WTC11 (cell line): ENCODE results near the gene PLEKHN1. TPM values are rescaled to one million over a fixed set of nuclear protein-coding genes. Genes with fewer than 3 reads are reported as not detected.

ENCODE experiments used
- ATAC-seq: fragments of 200-7000 bp; cut with Tn5 transposase; 2 replicates; pipeline ENCODE4 v1.10.0; 2021; ENCODE audit warnings: mild to moderate bottlenecking, moderate library complexity
- CTCF ChIA-PET: fragments of 300-600 bp; sonication (Branson Sonifier 250); formaldehyde crosslinking; loops from one replicate; lab custom pipeline; 2021; ENCODE audit warnings: antibody characterized with exemption; lab: Charles Lee
- POLR2A ChIA-PET: fragments of 350-600 bp; sonication (Branson Sonifier 250); formaldehyde crosslinking; loops from one replicate; lab custom pipeline; 2021; ENCODE audit warnings: antibody characterized with exemption; lab: Charles Lee
- DNase-seq: peaks from one replicate; pipeline ENCODE4 v3.0.0; 2021; ENCODE audit warnings: low spot score
- H3K27ac Mint-ChIP-seq: 2 replicates; pipeline ENCODE4 v1.8.0; 2021; ENCODE audit warnings: mixed read lengths
- H3K27me3 Mint-ChIP-seq: 2 replicates; pipeline ENCODE4 v1.8.0; 2021; ENCODE audit warnings: low read depth, mild to moderate bottlenecking, moderate library complexity, mixed read lengths
- H3K36me3 Mint-ChIP-seq: 2 replicates; pipeline ENCODE4 v1.8.0; 2021; ENCODE audit warnings: mixed read lengths
- H3K4me1 Mint-ChIP-seq: 2 replicates; pipeline ENCODE4 v1.8.0; 2022; ENCODE audit warnings: mixed read lengths
- H3K4me3 Mint-ChIP-seq: 2 replicates; pipeline ENCODE4 v1.8.0; 2021; ENCODE audit warnings: mild to moderate bottlenecking, moderate library complexity, mixed read lengths
- H3K9me3 Mint-ChIP-seq: 2 replicates; pipeline ENCODE4 v1.8.0; 2021; ENCODE audit warnings: mixed read lengths
- ATF1 ChIP-seq: sonication (generic); formaldehyde crosslinking; IDR thresholded peaks from 2 replicates; pipeline ENCODE4 v1.8.1; 2023; ENCODE audit warnings: mild to moderate bottlenecking, moderate library complexity, missing genetic modification reagents
- CBFB ChIP-seq: sonication (generic); formaldehyde crosslinking; IDR thresholded peaks from 2 replicates; pipeline ENCODE4 v1.8.1; 2022; ENCODE audit warnings: mild to moderate bottlenecking, low read depth, missing genetic modification reagents
- EMX1 ChIP-seq: fragments of 250-450 bp; sonication (Bioruptor Pico); IDR thresholded peaks from 2 replicates; pipeline ENCODE4 v1.8.0; 2021; ENCODE audit warnings: mild to moderate bottlenecking
- ESRRA ChIP-seq: sonication (generic); formaldehyde crosslinking; IDR thresholded peaks from 2 replicates; pipeline ENCODE4 v1.8.1; 2022; ENCODE audit warnings: mild to moderate bottlenecking, missing genetic modification reagents, borderline replicate concordance
- FOXJ3 ChIP-seq: sonication (generic); formaldehyde crosslinking; IDR thresholded peaks from 2 replicates; pipeline ENCODE4 v1.9.0; 2021; ENCODE audit warnings: missing genetic modification reagents, mild to moderate bottlenecking, borderline replicate concordance
- FOXK1 ChIP-seq: sonication (generic); formaldehyde crosslinking; IDR thresholded peaks from 2 replicates; pipeline ENCODE4 v1.8.0; 2022; ENCODE audit warnings: mild to moderate bottlenecking, moderate library complexity, missing genetic modification reagents
- GRHL2 ChIP-seq: fragments of 250-450 bp; sonication (Bioruptor Pico); IDR thresholded peaks from 2 replicates; pipeline ENCODE4 v1.8.0; 2022; ENCODE audit warnings: mild to moderate bottlenecking, moderate library complexity; ENCODE audit not compliant: insufficient replicate concordance, severe bottlenecking
- GTF2I ChIP-seq: fragments of 250-450 bp; sonication (Bioruptor Pico); conservative IDR thresholded peaks from 2 replicates; pipeline ENCODE4 v1.4.0; 2021; ENCODE audit warnings: mild to moderate bottlenecking
- JAZF1 ChIP-seq: fragments of 250-450 bp; sonication (Bioruptor Pico); IDR thresholded peaks from 2 replicates; pipeline ENCODE4 v1.9.0; 2021; ENCODE audit warnings: moderate library complexity, mild to moderate bottlenecking, inconsistent platforms
- NR2C2 ChIP-seq: sonication (generic); formaldehyde crosslinking; IDR thresholded peaks from 2 replicates; pipeline ENCODE4 v1.8.0; 2022; ENCODE audit warnings: mild to moderate bottlenecking, missing genetic modification reagents
- PRRX2 ChIP-seq: fragments of 250-450 bp; sonication (Bioruptor Pico); IDR thresholded peaks from 2 replicates; pipeline ENCODE4 v1.8.0; 2021; ENCODE audit warnings: mild to moderate bottlenecking
- RELA ChIP-seq: sonication (generic); formaldehyde crosslinking; IDR thresholded peaks from 2 replicates; pipeline ENCODE4 v1.8.1; 2022; ENCODE audit warnings: missing genetic modification reagents, mild to moderate bottlenecking, borderline replicate concordance
- RORB ChIP-seq: fragments of 250-450 bp; sonication (Bioruptor Pico); IDR thresholded peaks from 2 replicates; pipeline ENCODE4 v1.9.0; 2021; ENCODE audit warnings: mild to moderate bottlenecking
- TEAD1 ChIP-seq: sonication (generic); formaldehyde crosslinking; IDR thresholded peaks from 2 replicates; pipeline ENCODE4 v1.8.0; 2022; ENCODE audit warnings: mild to moderate bottlenecking, missing genetic modification reagents
- TP53 ChIP-seq: sonication (generic); formaldehyde crosslinking; IDR thresholded peaks from 2 replicates; pipeline ENCODE4 v1.8.1; 2023; ENCODE audit warnings: mild to moderate bottlenecking, missing genetic modification reagents
- ZNF263 ChIP-seq: sonication (generic); formaldehyde crosslinking; IDR thresholded peaks from 2 replicates; pipeline ENCODE4 v1.8.1; 2022; ENCODE audit warnings: low read depth, mild to moderate bottlenecking, moderate library complexity, missing genetic modification reagents
- total RNA-seq: library from RNA; stranded (reverse); gene quantifications from 3 replicates; pipeline ENCODE4 v1.2.3, GENCODE V29; 2021
- TF ChIP-seq, protein P1 (sequence below): sonication (generic); formaldehyde crosslinking; IDR thresholded peaks from 2 replicates; pipeline ENCODE4 v1.8.1; 2023; ENCODE audit warnings: mild to moderate bottlenecking, missing genetic modification reagents, borderline replicate concordance
- TF ChIP-seq, protein P2 (sequence below): sonication (generic); formaldehyde crosslinking; IDR thresholded peaks from 2 replicates; pipeline ENCODE4 v1.8.1; 2022; ENCODE audit warnings: mild to moderate bottlenecking, moderate library complexity, missing genetic modification reagents
- TF ChIP-seq, protein P3 (sequence below): fragments of 250-450 bp; sonication (Bioruptor Pico); IDR thresholded peaks from 2 replicates; pipeline ENCODE4 v1.9.0; 2021; ENCODE audit warnings: moderate library complexity, mild to moderate bottlenecking, inconsistent platforms, borderline replicate concordance
- TF ChIP-seq, protein P4 (sequence below): sonication (generic); formaldehyde crosslinking; IDR thresholded peaks from 2 replicates; pipeline ENCODE4 v1.8.1; 2023; ENCODE audit warnings: mild to moderate bottlenecking, missing genetic modification reagents

The PLEKHN1 gene
- total RNA-seq, 1 experiment from 2014 or later, result 3.4 TPM

DNA sequence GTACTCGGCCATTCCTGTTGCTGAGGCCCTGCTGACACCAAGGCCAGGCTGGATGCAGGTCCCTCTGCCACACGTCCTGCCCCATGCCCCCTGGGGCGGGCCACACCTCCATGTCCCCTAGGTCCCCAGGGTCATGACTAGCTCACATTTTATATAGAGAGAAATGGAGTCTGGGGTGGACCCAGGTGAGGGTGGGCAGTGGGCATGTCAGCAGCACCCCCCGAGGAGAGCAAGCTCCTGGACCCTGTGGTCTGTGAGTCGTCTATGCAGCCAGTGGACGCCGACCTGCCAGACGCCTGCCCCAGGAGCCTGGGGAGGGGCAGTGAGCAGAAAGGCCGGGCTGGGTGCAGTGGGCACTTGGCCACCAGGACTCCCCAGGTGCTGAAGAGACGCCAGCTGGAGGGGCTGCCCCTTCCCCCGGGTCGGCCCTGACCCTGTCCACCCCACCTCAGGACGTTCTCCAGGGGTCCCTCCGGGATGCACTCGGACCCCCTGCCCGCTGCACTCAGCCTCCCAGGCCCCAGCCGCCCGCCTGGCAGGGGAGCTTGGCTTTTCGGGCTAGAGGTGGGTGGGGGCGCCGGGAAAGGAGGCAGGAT is 26.7 kb upstream of the PLEKHN1 start:
- POLR2A ChIA-PET, result interaction anchor here (1.1 kb wide), 1 partner anchor 34 kb away, joined by 3 read pairs; no protein-coding TSS in a partner anchor
- Mint-ChIP-seq H3K9me3 (no peaks in the 10 kb centered on the region), H3K27me3 (peaks cover 72% of the 10 kb centered on the region), H3K4me1 (peaks cover 15% of the 10 kb centered on the region), H3K27ac (no peak overlapping the region), H3K4me3 (peak overlapping the region; percentile 33), H3K36me3 (no peaks in the 10 kb centered on the region)
- no peak for ATAC-seq
- DNase-seq, result no peak
- CTCF ChIA-PET, result interaction anchor here (0.6 to 4.9 kb wide), 12 partner anchors 12 to 339 kb away, joined by 3 to 40 read pairs (median 4); partner anchors contain the start of gene AGRN
- no peak for TF ChIP-seq ZNF263
- TF ChIP-seq TEAD1, result no peak
- TF ChIP-seq, protein P1, sequence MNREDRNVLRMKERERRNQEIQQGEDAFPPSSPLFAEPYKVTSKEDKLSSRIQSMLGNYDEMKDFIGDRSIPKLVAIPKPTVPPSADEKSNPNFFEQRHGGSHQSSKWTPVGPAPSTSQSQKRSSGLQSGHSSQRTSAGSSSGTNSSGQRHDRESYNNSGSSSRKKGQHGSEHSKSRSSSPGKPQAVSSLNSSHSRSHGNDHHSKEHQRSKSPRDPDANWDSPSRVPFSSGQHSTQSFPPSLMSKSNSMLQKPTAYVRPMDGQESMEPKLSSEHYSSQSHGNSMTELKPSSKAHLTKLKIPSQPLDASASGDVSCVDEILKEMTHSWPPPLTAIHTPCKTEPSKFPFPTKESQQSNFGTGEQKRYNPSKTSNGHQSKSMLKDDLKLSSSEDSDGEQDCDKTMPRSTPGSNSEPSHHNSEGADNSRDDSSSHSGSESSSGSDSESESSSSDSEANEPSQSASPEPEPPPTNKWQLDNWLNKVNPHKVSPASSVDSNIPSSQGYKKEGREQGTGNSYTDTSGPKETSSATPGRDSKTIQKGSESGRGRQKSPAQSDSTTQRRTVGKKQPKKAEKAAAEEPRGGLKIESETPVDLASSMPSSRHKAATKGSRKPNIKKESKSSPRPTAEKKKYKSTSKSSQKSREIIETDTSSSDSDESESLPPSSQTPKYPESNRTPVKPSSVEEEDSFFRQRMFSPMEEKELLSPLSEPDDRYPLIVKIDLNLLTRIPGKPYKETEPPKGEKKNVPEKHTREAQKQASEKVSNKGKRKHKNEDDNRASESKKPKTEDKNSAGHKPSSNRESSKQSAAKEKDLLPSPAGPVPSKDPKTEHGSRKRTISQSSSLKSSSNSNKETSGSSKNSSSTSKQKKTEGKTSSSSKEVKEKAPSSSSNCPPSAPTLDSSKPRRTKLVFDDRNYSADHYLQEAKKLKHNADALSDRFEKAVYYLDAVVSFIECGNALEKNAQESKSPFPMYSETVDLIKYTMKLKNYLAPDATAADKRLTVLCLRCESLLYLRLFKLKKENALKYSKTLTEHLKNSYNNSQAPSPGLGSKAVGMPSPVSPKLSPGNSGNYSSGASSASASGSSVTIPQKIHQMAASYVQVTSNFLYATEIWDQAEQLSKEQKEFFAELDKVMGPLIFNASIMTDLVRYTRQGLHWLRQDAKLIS (CRISPR knock-in tag), result no peak
- no peak for TF ChIP-seq RORB
- TF ChIP-seq FOXJ3 (CRISPR knock-in tag), result no peak
- TF ChIP-seq, protein P2, sequence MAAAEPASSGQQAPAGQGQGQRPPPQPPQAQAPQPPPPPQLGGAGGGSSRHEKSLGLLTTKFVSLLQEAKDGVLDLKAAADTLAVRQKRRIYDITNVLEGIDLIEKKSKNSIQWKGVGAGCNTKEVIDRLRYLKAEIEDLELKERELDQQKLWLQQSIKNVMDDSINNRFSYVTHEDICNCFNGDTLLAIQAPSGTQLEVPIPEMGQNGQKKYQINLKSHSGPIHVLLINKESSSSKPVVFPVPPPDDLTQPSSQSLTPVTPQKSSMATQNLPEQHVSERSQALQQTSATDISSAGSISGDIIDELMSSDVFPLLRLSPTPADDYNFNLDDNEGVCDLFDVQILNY (CRISPR knock-in tag), result no peak
- no peak for TF ChIP-seq GRHL2 (CRISPR knock-in tag)
- no peak for TF ChIP-seq ATF1 (CRISPR knock-in tag)
- no peak for TF ChIP-seq RELA (CRISPR knock-in tag)
- TF ChIP-seq GTF2I (CRISPR knock-in tag), result no peak
- TF ChIP-seq TP53 (CRISPR knock-in tag), result no peak
- TF ChIP-seq EMX1, result no peak
- no peak for TF ChIP-seq NR2C2
- TF ChIP-seq, protein P3, sequence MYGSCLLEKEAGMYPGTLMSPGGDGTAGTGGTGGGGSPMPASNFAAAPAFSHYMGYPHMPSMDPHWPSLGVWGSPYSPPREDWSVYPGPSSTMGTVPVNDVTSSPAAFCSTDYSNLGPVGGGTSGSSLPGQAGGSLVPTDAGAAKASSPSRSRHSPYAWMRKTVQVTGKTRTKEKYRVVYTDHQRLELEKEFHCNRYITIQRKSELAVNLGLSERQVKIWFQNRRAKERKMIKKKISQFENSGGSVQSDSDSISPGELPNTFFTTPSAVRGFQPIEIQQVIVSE (CRISPR knock-in tag), result no peak
- no peak for TF ChIP-seq FOXK1 (CRISPR knock-in tag)
- TF ChIP-seq PRRX2 (CRISPR knock-in tag), result no peak
- no peak for TF ChIP-seq JAZF1 (CRISPR knock-in tag)
- TF ChIP-seq ESRRA, result no peak
- no peak for TF ChIP-seq CBFB (CRISPR knock-in tag)
- TF ChIP-seq, protein P4, sequence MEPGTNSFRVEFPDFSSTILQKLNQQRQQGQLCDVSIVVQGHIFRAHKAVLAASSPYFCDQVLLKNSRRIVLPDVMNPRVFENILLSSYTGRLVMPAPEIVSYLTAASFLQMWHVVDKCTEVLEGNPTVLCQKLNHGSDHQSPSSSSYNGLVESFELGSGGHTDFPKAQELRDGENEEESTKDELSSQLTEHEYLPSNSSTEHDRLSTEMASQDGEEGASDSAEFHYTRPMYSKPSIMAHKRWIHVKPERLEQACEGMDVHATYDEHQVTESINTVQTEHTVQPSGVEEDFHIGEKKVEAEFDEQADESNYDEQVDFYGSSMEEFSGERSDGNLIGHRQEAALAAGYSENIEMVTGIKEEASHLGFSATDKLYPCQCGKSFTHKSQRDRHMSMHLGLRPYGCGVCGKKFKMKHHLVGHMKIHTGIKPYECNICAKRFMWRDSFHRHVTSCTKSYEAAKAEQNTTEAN (CRISPR knock-in tag), result no peak
